ENCODE measurements around the gene FSHR.

The FSHR gene

GRCh38 chr2:48954935-48955334 is 199.4 kb downstream of the FSHR start:
- no peak for DNase-seq (ENCODE audit: low read depth, low spot score)

DNA sequence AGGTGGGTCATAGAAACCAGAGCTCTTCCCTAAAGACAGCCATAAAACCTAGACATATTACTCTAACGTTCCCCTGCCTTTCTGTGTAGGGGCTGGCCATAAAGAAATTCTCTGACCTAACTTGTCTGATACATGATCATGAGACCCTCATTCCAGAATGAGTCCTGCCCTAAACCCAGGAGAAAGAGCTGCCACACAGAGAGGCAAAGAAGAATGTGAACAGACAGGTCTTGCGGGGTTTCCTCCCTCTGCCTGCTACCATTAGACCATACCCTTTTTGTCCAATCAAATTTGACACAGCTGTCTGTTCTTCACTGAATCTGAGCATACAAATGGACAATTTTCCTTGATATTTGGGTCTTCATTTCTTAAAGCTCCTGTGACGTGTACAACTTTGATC is 200.0 kb downstream of the FSHR start:
- no peak for DNase-seq (ENCODE audit: low read depth, low spot score)

GRCh38 chr2:48952614-48953013 is 201.7 kb downstream of the FSHR start:
- no peak for DNase-seq (ENCODE audit: low read depth, low spot score)

DNA sequence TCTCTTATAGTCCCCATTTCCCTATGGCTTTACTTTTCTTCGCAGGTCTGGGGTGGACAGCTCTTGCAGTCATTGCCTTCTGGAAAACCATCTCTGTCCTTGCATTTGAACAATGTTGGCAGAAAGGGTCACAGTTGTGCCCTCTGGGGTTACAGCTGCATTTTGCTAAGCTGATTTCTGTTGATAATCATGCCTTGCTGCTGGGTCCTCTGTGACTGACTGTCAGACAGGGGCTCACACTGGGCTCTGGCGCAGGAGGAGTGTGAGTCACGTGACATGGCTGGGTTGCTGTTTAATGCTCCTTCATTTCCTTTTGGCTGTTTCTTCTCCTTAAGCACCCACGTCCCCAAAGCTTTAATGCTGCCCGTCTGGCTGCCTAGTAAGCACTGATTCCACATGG is 202.2 kb downstream of the FSHR start:
- no peak for DNase-seq (ENCODE audit: low read depth, low spot score)

GRCh38 chr2:48948400-48949125 is 205.8 kb downstream of the FSHR start:
- no peak for DNase-seq (ENCODE audit: low read depth, low spot score)

- DNase-seq (ENCODE audit: low read depth, low spot score) = peak; percentile 15
Measured at GRCh38 chr2:48946449-48947048, 207.8 kb downstream of the FSHR start.

DNA sequence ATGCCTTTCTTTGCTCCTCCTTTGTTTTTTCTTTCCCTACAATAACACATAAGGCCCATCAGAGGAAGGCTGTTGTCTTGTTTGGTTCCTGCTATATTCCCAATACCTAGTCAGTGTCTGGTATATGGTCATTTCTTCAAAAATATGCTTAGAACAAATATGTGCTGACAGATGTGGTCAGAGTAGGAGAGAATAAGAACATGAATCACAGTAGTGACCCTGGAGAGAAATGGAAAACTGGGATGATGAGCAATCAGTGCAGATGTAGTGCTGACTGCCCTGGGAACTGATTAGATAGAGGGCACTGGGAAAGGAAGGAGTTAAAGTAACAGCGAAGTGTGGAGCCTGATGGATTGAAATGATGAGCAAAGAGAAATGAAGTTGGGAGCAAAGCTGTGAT is 209.4 kb downstream of the FSHR start:
- no peak for DNase-seq (ENCODE audit: low read depth, low spot score)

- no peak for DNase-seq (ENCODE audit: low read depth, low spot score)
Measured at GRCh38 chr2:48943436-48943835, 210.9 kb downstream of the FSHR start.

DNA sequence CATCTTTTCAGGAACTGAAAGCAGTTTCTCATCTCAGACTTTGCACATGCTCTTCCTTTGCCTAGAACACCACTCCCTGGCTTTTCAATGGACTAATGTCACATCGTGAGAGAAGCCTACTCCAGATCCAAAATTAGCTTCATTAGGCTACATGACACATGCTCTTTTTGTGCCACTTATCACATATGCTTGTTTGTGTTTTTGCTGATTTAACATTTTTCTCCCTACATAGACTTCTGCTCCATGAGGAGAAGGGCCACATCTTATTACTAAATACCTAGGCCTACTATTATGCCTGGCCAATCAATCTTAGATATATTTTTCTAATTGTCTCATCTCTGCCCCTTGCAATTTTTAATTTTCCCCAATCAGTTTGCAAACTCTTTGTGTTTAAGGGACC is 212.4 kb downstream of the FSHR start:
- no peak for DNase-seq (ENCODE audit: low read depth, low spot score)

DNA sequence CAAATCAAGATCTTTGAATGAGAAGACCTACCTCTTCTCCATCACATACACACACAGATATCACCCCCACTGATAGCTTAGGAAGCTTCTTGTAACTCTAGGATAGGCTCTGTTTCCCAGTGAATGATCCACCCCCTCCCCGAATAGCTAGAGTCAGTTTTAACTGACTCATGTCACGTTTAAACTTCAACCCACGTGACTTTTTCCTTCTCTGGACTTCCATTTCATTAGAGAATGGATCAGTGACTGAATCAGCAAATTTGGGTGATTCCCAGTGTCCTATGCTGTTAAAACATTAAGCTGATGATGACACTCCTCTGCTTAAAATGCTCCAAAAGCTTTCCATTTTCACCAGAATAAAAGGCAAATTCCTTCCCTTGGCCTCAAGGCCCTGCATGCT is 212.9 kb downstream of the FSHR start:
- no peak for DNase-seq (ENCODE audit: low read depth, low spot score)

DNA sequence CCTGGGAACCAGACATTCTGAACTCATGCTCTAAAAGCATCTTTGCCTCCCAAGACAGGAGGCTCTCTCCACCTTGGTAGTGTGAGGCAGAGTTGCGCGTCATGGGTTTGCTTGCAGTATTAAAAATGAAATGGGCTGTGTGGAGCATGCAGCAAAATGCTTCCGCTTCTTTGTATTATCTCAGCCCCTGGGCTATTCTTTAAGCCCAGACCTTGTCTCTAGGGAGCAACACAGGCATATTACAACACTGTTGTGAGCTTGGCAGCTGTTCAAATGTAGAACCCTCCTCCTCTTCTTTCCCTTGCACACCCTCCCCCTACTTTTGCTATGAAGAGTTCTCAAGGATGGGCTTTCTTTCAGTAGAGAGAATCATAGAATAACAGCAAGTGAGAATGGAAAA is 213.7 kb downstream of the FSHR start:
- no peak for DNase-seq (ENCODE audit: low read depth, low spot score)

DNA sequence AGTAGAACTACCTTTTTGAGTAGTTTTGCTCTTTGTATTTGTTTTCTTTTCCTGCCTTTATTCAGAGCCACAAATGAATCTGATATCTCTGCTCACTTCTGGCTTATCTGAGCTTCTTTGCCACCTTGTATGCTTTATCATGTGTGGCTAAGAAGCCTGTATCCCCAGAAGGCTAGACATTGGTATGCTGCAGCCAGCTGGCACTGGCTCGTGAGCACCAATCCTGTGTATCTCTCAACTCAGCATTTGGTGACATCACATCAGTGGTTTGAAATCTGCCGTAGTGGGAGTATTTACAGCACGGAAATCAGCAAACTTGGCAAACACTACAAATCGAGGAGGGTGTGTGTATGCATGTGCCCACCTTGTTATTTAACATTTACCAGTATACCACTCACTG is 215.1 kb downstream of the FSHR start:
- no peak for DNase-seq (ENCODE audit: low read depth, low spot score)

GRCh38 chr2:48938231-48938630 is 216.1 kb downstream of the FSHR start:
- no peak for DNase-seq (ENCODE audit: low read depth, low spot score)

GRCh38 chr2:48934807-48935206 is 219.5 kb downstream of the FSHR start:
- DNase-seq (ENCODE audit: low read depth, low spot score) = no peak

DNA sequence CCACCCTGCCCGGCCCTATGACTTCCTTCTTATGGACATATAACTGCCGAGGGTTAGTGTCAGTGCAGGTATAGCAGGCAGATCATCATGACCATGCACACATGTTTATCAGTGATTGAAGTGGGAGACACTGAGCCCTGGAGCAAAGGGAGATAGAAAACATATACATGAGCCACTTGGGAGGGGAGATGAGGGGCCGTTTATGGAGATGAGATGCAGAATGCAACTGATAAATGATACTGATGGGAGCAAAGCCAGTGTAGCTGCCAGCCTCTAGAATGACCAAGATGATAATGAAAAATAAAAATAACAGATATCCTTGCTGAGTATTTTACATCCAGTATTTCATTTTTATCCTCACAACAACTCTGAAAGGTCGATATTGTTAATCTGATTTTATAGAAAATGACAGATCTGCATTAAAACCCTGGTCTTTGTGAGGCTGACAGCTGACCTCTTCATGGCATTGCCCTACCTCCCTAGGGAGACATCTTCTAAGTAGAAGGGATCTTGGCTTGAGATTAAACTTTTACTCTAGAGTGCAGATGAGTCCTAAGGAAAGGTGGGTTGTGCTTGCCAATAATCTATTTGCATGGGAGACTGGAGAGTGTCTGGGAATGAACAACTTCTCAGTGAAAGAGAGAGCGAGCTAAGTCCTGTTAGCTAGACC is 220.4 kb downstream of the FSHR start:
- DNase-seq (ENCODE audit: low read depth, low spot score) = no peak

GRCh38 chr2:48932667-48933066 is 221.6 kb downstream of the FSHR start:
- no peak for DNase-seq (ENCODE audit: low read depth, low spot score)

DNA sequence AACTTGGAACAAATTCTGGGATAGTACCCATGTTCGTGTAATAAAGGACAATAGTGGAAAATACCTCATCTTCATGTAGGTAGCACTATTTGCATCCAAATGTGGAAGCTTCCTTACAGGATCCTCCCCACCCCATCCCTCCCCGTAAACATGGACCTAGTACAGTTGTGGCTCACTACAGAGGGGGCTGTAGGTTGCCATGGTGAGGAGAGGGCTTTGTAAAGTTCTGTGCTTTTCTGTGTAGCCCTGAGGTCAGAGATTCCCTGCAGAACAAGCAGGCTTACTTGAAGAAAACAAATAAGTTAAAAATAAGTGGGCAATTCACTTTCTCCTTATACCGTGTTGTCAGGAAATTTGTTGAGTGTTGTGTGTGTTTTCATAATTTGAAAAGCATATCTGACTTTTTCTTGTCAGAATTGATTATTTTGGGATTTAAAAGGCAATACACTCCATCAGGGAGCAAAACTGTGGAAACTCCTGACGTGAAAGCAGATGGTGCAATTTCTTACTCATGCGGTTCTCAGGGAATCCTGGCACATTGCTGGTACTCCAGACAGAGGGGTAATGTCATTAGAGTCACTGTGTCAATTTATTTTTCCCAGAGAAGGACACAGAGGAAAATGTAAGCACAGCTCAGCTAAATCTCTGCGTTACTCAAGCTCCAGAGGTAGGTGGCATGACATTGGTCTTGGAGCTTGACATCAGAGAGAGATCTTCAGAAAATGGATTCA is 224.6 kb downstream of the FSHR start:
- DNase-seq (ENCODE audit: low read depth, low spot score) = no peak

GRCh38 chr2:48927355-48927754 is 227.0 kb downstream of the FSHR start:
- no peak for DNase-seq (ENCODE audit: low read depth, low spot score)

- no peak for DNase-seq (ENCODE audit: low read depth, low spot score)
Measured at GRCh38 chr2:48915884-48916283, 238.4 kb downstream of the FSHR start.

DNA sequence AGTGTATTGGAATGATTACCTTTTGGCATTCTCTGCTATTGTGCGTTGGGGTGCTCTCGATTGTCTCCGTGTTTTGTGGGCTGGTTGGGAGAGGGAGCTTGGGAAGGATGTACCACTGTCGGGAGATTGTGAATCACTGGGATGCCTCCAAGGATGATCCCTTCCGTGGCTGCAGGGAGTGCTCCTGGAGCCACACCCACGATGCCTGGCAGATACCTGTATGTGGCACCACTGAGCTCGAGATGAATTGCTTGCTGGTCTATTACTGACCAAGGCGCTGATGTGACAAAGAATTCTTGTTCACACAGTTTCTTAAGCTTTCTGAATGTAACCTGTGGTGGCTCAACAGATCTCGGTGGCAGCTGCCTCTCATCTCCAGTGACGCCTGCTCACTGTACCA is 239.1 kb downstream of the FSHR start:
- DNase-seq (ENCODE audit: low read depth, low spot score) = no peak

DNA sequence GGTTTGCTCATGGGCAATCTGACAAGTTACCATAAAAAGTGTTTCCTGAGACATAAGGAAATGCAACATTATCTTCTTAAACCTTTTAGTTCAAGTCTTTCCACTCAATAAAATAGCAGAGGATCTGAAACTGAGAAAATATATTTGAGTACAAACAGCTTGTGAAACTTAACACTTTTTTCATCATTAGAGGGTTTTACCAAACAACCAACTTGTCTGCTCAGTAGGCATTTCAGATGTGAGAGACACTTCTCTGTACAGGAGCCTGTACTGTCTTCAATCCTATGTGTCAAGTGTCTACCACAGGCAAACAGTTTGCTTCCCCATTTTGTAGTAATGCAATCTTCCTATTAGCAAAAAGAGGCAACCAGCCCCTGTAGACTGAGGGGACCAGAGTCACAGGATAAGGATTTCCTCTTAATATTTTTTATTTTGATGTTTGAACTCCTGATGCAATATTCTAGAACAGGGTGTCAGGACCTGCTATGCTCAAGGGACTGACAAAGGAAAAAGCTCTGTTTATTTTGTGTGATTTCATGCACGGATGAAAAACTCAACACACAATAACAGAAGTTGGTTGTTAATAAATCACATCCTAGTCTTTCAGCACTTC is 239.7 kb downstream of the FSHR start:
- no peak for DNase-seq (ENCODE audit: low read depth, low spot score)

All from iPS DF 19.7 (cell line).